ENCODE results near the gene TMEM129. TPM values are rescaled to one million over a fixed set of nuclear protein-coding genes. Genes with fewer than 3 reads are reported as not detected.
A peak's percentile ranks its signal among the peaks of the same experiment; 100 is the strongest.

TMEM129 gene
- total RNA-seq, 1 experiment from 2014 or later: 29.8 TPM

DNA sequence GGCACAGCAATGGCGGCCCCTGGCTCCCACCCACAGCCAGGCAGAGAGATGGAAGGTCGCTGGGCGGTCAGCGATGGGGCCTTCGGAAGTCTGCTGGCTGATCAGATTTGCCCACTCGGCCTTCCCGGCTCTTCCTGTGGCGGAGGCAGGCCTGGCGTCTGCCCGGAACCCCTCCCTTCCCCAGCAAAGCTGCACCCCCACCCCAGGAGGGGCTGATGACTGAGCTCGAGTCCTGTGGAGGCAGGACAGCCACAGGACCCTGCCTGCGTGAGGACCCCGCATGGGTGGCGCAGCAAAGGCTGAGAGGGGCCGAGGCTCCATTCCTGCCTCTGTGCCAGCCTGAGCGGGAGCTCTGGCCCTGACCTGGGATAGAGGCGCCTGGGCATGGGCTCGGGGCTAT lies 35.0 kb upstream of the TMEM129 start:
- no TSS peak for BruUV-seq (replicated peaks)
- H3K9me3 Mint-ChIP-seq (ENCODE audit: low read depth, unreplicated experiment): no peaks in the 10 kb centered on the region
- H3K27ac Mint-ChIP-seq (ENCODE audit: unreplicated experiment): no peak overlapping the region
- intact Hi-C loops (cut with micrococcal nuclease; ENCODE audit: unreplicated experiment): no loop called here
- no peaks in the 10 kb centered on the region for H3K27me3 Mint-ChIP-seq (ENCODE audit: unreplicated experiment)
- H3K36me3 Mint-ChIP-seq (ENCODE audit: insufficient read depth, unreplicated experiment): no peaks in the 10 kb centered on the region
- no peaks in the 10 kb centered on the region for H3K4me1 Mint-ChIP-seq (ENCODE audit: low read depth, unreplicated experiment)
- no peak for DNase-seq
- H3K4me3 Mint-ChIP-seq (ENCODE audit: low read depth, unreplicated experiment): no peak overlapping the region
- CTCF ChIA-PET: interaction anchor here (1.0 kb wide), 1 partner anchor 53 kb away, joined by 3 read pairs; no protein-coding TSS in a partner anchor
- TF ChIP-seq, protein P1, sequence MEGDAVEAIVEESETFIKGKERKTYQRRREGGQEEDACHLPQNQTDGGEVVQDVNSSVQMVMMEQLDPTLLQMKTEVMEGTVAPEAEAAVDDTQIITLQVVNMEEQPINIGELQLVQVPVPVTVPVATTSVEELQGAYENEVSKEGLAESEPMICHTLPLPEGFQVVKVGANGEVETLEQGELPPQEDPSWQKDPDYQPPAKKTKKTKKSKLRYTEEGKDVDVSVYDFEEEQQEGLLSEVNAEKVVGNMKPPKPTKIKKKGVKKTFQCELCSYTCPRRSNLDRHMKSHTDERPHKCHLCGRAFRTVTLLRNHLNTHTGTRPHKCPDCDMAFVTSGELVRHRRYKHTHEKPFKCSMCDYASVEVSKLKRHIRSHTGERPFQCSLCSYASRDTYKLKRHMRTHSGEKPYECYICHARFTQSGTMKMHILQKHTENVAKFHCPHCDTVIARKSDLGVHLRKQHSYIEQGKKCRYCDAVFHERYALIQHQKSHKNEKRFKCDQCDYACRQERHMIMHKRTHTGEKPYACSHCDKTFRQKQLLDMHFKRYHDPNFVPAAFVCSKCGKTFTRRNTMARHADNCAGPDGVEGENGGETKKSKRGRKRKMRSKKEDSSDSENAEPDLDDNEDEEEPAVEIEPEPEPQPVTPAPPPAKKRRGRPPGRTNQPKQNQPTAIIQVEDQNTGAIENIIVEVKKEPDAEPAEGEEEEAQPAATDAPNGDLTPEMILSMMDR (IDR thresholded peaks at IDR 0.05; ENCODE audit: unreplicated experiment): no peak

DNA sequence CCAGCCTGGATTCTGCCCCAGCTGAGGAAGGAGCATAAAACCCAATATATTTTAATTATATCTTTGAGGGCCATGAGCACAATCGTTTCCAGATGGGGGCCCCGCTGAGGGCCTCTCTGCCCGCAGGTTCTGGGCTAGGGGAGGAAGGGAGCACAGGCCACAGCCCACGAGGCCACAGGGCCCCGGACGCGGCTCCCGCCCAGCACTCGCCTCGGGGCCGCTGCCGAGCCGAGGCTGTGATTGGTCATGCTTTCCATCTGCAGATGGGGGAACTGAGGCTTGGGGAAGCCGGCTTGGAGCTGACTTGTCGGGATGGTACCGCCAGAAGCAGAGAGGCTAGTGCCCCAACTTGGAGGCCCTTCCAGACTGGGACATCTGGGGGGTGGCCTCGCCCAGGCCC lies 34.2 kb upstream of the TMEM129 start:
- BruUV-seq (replicated peaks): no TSS peak
- Mint-ChIP-seq H3K4me1 (ENCODE audit: low read depth, unreplicated experiment) (no peaks in the 10 kb centered on the region), H3K27me3 (ENCODE audit: unreplicated experiment) (no peaks in the 10 kb centered on the region), H3K36me3 (ENCODE audit: insufficient read depth, unreplicated experiment) (peaks cover 5% of the 10 kb centered on the region), H3K9me3 (ENCODE audit: low read depth, unreplicated experiment) (no peaks in the 10 kb centered on the region), H3K4me3 (ENCODE audit: low read depth, unreplicated experiment) (no peak overlapping the region), H3K27ac (ENCODE audit: unreplicated experiment) (no peak overlapping the region)
- CTCF ChIA-PET: interaction anchor here (1.0 kb wide), 1 partner anchor 54 kb away, joined by 3 read pairs; no protein-coding TSS in a partner anchor
- TF ChIP-seq, protein P1 (IDR thresholded peaks at IDR 0.05; ENCODE audit: unreplicated experiment): no peak
- no peak for DNase-seq
- intact Hi-C loops (cut with micrococcal nuclease; ENCODE audit: unreplicated experiment): no loop called here

DNA sequence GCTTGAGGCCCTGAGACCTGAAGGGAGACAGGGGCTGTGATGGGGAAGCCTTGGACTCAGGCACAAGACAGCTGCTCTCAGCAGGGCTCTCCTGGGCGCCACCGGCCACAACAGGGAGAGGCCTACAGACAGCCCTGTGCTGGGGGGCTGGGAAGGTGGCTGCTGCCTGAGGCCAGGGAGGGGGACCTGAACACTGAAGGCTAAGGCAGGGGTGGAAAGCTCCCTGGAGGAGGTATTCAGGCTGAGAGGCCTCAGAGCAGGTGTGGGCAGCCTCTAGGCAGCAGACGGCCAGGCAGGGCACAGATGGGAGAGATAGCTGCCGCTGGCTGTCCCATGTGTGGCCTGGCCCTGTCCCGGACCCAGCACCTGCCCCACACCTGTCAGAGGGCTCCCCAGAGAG lies 33.2 kb upstream of the TMEM129 start:
- Mint-ChIP-seq H3K27ac (ENCODE audit: unreplicated experiment) (no peak overlapping the region), H3K27me3 (ENCODE audit: unreplicated experiment) (no peaks in the 10 kb centered on the region), H3K4me1 (ENCODE audit: low read depth, unreplicated experiment) (no peaks in the 10 kb centered on the region), H3K9me3 (ENCODE audit: low read depth, unreplicated experiment) (no peaks in the 10 kb centered on the region), H3K4me3 (ENCODE audit: low read depth, unreplicated experiment) (no peak overlapping the region), H3K36me3 (ENCODE audit: insufficient read depth, unreplicated experiment) (peaks cover 5% of the 10 kb centered on the region)
- CTCF ChIA-PET: interaction anchor here (0.7 kb wide), 2 partner anchors 13 to 50 kb away, joined by 5 to 8 read pairs; no protein-coding TSS in a partner anchor
- DNase-seq: no peak
- intact Hi-C loops (cut with micrococcal nuclease; ENCODE audit: unreplicated experiment): no loop called here
- BruUV-seq (replicated peaks): no TSS peak
- TF ChIP-seq, protein P1 (IDR thresholded peaks at IDR 0.05; ENCODE audit: unreplicated experiment): no peak

DNA sequence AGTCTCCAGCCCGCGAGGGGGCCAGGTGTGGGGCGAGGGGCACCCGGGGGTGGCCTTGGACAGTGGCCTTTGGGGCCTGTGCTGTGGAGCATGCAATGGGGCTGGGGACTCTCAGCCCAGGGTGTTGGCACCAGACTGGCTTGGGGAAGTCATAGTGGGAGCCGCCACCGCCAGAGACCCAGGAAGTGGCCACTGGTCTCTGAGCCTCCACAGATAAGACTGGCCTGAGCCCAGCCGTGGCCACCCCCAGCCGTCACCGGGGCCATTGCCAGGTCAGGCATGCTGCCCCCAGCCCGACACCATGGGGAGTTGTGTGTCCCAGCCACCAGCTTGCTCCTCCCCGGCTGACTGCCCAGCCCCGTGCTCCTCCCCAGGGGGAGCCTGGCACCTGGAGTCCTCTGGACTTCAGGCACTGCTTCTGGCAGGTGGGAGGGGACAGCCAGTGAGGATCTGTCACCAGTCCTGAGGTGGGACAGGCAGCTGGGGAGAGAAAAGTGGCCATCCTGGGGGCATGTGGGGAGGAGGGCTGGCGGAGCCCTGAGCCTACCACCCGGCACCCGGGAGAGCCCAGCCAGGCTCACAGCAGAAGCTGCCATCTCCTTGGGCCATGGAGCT lies 32.7 kb upstream of the TMEM129 start:
- no peaks in the 10 kb centered on the region for H3K9me3 Mint-ChIP-seq (ENCODE audit: low read depth, unreplicated experiment)
- CTCF ChIA-PET: interaction anchor here (0.6 to 0.7 kb wide), 3 partner anchors 14 to 59 kb away, joined by 5 to 9 read pairs (median 8); no protein-coding TSS in a partner anchor
- TF ChIP-seq, protein P1 (IDR thresholded peaks at IDR 0.05; ENCODE audit: unreplicated experiment): no peak
- intact Hi-C loops (cut with micrococcal nuclease; ENCODE audit: unreplicated experiment): no loop called here
- H3K36me3 Mint-ChIP-seq (ENCODE audit: insufficient read depth, unreplicated experiment): peaks cover 5% of the 10 kb centered on the region
- H3K27me3 Mint-ChIP-seq (ENCODE audit: unreplicated experiment): no peaks in the 10 kb centered on the region
- BruUV-seq (replicated peaks): no TSS peak
- no peak overlapping the region for H3K4me3 Mint-ChIP-seq (ENCODE audit: low read depth, unreplicated experiment)
- no peaks in the 10 kb centered on the region for H3K4me1 Mint-ChIP-seq (ENCODE audit: low read depth, unreplicated experiment)
- no peak overlapping the region for H3K27ac Mint-ChIP-seq (ENCODE audit: unreplicated experiment)
- DNase-seq: peak; percentile 39
